IMR-90 (cell line): ENCODE measurements around the gene CDH12. TPM values are rescaled to one million over a fixed set of nuclear protein-coding genes. Genes with fewer than 3 reads are reported as not detected.
A peak's percentile ranks its signal among the peaks of the same experiment; 100 is the strongest.

ENCODE experiments used
- ATAC-seq: fragments of 200-7000 bp; cut with Tn5 transposase; 2 replicates; pipeline ENCODE4 v1.9.1; 2020; ENCODE audit warnings: low read depth, mild to moderate bottlenecking, moderate library complexity
- BruUV-seq: library from RNA; stranded (reverse); fragments of 400-500 nt; replicated peaks from 2 replicates; lab custom pipeline; 2021; lab: Mats Ljungman, UMichigan
- CTCF ChIA-PET: fragments of 300-600 bp; formaldehyde crosslinking; extraction: SDS; loops from one replicate; lab custom pipeline; 2021; ENCODE audit warnings: antibody characterized with exemption; lab: Yijun Ruan, JAX
- POLR2A ChIA-PET: fragments of 300-600 bp; sonication (Branson Sonifier 250); formaldehyde crosslinking; loops from one replicate; lab custom pipeline; 2022; ENCODE audit warnings: antibody characterized with exemption; ENCODE audit not compliant: unreplicated experiment; lab: Charles Lee
- DNase-seq: peaks from one replicate; pipeline ENCODE4 v3.0.0; 2013
- H2AFZ ChIP-seq: replicated peaks from 2 replicates; pipeline ENCODE3; 2013; ENCODE audit warnings: low read length, mild to moderate bottlenecking; ENCODE audit not compliant: poor library complexity
- H2AK5ac ChIP-seq: 2 replicates; pipeline ENCODE4 v1.6.1; 2013; ENCODE audit warnings: low read depth, low read length, inconsistent platforms
- H2AK9ac ChIP-seq: replicated peaks from 2 replicates; pipeline ENCODE3; 2013; ENCODE audit warnings: mild to moderate bottlenecking, low read depth, low read length, moderate library complexity; ENCODE audit not compliant: poor library complexity
- H2BK120ac ChIP-seq: 2 replicates; pipeline ENCODE4 v1.6.1; 2013; ENCODE audit warnings: low read depth, low read length, inconsistent platforms
- H2BK15ac ChIP-seq: 3 replicates; pipeline ENCODE4 v1.6.1; 2013; ENCODE audit warnings: low read depth, low read length, inconsistent platforms
- H2BK20ac ChIP-seq: 2 replicates; pipeline ENCODE4 v1.6.1; 2013; ENCODE audit warnings: low read depth, mild to moderate bottlenecking, inconsistent platforms, low read length, moderate library complexity
- H2BK5ac ChIP-seq: 2 replicates; pipeline ENCODE4 v1.6.1; 2013; ENCODE audit warnings: mild to moderate bottlenecking, low read depth, low read length, inconsistent platforms; ENCODE audit not compliant: poor library complexity, severe bottlenecking
- H3K14ac ChIP-seq: replicated peaks from 2 replicates; pipeline ENCODE4 v1.6.1; 2013; ENCODE audit warnings: low read depth, low read length, inconsistent platforms
- H3K18ac ChIP-seq: 2 replicates; pipeline ENCODE4 v1.6.1; 2013; ENCODE audit warnings: low read depth, low read length, control low read depth
- H3K23ac ChIP-seq: 2 replicates; pipeline ENCODE4 v1.6.1; 2013; ENCODE audit warnings: low read depth, low read length, inconsistent platforms
- H3K27ac ChIP-seq: 2 replicates; pipeline ENCODE4 v1.5.1; 2013; ENCODE audit warnings: mild to moderate bottlenecking, control low read depth, low read length; ENCODE audit not compliant: insufficient read depth
- H3K27me3 ChIP-seq: 2 replicates; pipeline ENCODE4 v1.6.1; 2013; ENCODE audit warnings: low read length; ENCODE audit not compliant: control insufficient read depth, insufficient read depth
- H3K36me3 ChIP-seq: 2 replicates; pipeline ENCODE4 v1.6.1; 2013; ENCODE audit warnings: low read length, mixed read lengths; ENCODE audit not compliant: control insufficient read depth, insufficient read depth
- H3K4ac ChIP-seq: 2 replicates; pipeline ENCODE4 v1.6.1; 2013; ENCODE audit warnings: low read depth, low read length, inconsistent platforms
- H3K4me1 ChIP-seq: 2 replicates; pipeline ENCODE4 v1.6.1; 2013; ENCODE audit warnings: low read length, mixed read lengths; ENCODE audit not compliant: control insufficient read depth, insufficient read depth
- H3K4me2 ChIP-seq: 2 replicates; pipeline ENCODE4 v1.6.1; 2013; ENCODE audit warnings: low read depth, mild to moderate bottlenecking, control low read depth, low read length, moderate library complexity
- H3K4me3 ChIP-seq: 2 replicates; pipeline ENCODE4 v1.5.1; 2013; ENCODE audit warnings: low read depth, mild to moderate bottlenecking, control low read depth, low read length, moderate library complexity; ENCODE audit not compliant: insufficient read depth
- H3K56ac ChIP-seq: 2 replicates; pipeline ENCODE4 v1.6.1; 2013; ENCODE audit warnings: low read length, inconsistent platforms; ENCODE audit not compliant: insufficient read depth; ENCODE audit errors: extremely low read depth
- H3K79me1 ChIP-seq, 2 experiments: 2 replicates each; pipeline ENCODE4 v1.6.1; 2013; ENCODE audit warnings: low read length in 2 of 2, inconsistent platforms in 1 of 2, low read depth in 1 of 2
- H3K9ac ChIP-seq: 2 replicates; pipeline ENCODE4 v1.6.1; 2013; ENCODE audit warnings: low read depth, low read length, control low read depth
- H3K9me1 ChIP-seq: 2 replicates; pipeline ENCODE4 v1.6.1; 2013; ENCODE audit warnings: low read length, inconsistent platforms; ENCODE audit not compliant: insufficient read depth
- H3K9me3 ChIP-seq: 2 replicates; pipeline ENCODE4 v1.6.1; 2013; ENCODE audit warnings: low read length; ENCODE audit not compliant: control insufficient read depth, insufficient read depth
- H4K20me1 ChIP-seq: 2 replicates; pipeline ENCODE4 v1.6.1; 2013; ENCODE audit warnings: low read length, inconsistent platforms; ENCODE audit not compliant: insufficient read depth
- H4K5ac ChIP-seq: 2 replicates; pipeline ENCODE4 v1.6.1; 2013; ENCODE audit warnings: mild to moderate bottlenecking, low read depth, low read length, control low read depth
- H4K8ac ChIP-seq, 2 experiments: 2 replicates each; pipeline ENCODE4 v1.6.1; 2013; ENCODE audit warnings: low read depth in 2 of 2, low read length in 2 of 2, control low read depth in 1 of 2, inconsistent platforms in 1 of 2
- H4K91ac ChIP-seq: 2 replicates; pipeline ENCODE4 v1.6.1; 2013; ENCODE audit warnings: low read depth, low read length, inconsistent platforms; ENCODE audit not compliant: insufficient read depth
- MAFK ChIP-seq: IDR thresholded peaks from 2 replicates; pipeline ENCODE4 v1.6.1; 2012; ENCODE audit warnings: low read depth, low read length, improper control_type of control experiment
- POLR2A ChIP-seq: IDR thresholded peaks from 2 replicates; pipeline ENCODE4 v1.6.1; 2012; ENCODE audit warnings: mild to moderate bottlenecking, low read depth, low read length
- RFX5 ChIP-seq: IDR thresholded peaks from 2 replicates; pipeline ENCODE4 v1.8.0; 2012; ENCODE audit warnings: low read depth, mild to moderate bottlenecking, low read length, moderate library complexity
- WGBS, 2 experiments: methylation state at CpG; one replicate each; pipeline versions ENCODE4 v1.1.5 to v1.1.7; 2013; ENCODE audit warnings: missing lambda C conversion rate in 2 of 2; ENCODE audit not compliant: insufficient read length in 1 of 2; ENCODE audit errors: extremely low coverage in 2 of 2; 5-methylcytosine and 5-hydroxymethylcytosine counted together
- dilution Hi-C: fragments of 300-500 bp; cut with HindIII; formaldehyde crosslinking; loops from one replicate; pipeline ENCODE4 v1.14.3; 2018; ENCODE audit warnings: low sequenced_read_pairs; ENCODE audit not compliant: unreplicated experiment
- in situ Hi-C: fragments of 300-500 bp; cut with MboI; formaldehyde crosslinking; loops from 3 replicates; pipeline ENCODE4 v1.14.3; 2019; ENCODE audit warnings: low sequenced_read_pairs, inconsistent platforms, mixed read lengths
- intact Hi-C: fragments of 100-400 bp; cut with micrococcal nuclease; formaldehyde crosslinking; loops from 2 replicates; pipeline ENCODE4 v1.10.0; 2022
- polyA plus RNA-seq, 3 experiments: library from polyadenylated mRNA; depleted of rRNA; stranded (reverse); fragments of >200 nt; gene quantifications; 2 replicates each; pipeline ENCODE4 v1.2.3, GENCODE V29; 2012; ENCODE audit warnings: low replicate concordance in 1 of 3
- total RNA-seq: library from RNA; depleted of rRNA; stranded (reverse); fragments of >200 nt; gene quantifications from 2 replicates; pipeline ENCODE4 v1.2.3, GENCODE V29; 2012
- TF ChIP-seq, protein P1 (sequence below): fragments of 150-350 bp; IDR thresholded peaks from 2 replicates; pipeline ENCODE4 v1.6.1; 2016; ENCODE audit warnings: low read depth, mild to moderate bottlenecking, low read length, moderate library complexity, borderline replicate concordance

Gene CDH12
- total and polyA plus RNA-seq, 2 of the 4 experiments (the other 2 are of a cell fraction): not detected

DNA sequence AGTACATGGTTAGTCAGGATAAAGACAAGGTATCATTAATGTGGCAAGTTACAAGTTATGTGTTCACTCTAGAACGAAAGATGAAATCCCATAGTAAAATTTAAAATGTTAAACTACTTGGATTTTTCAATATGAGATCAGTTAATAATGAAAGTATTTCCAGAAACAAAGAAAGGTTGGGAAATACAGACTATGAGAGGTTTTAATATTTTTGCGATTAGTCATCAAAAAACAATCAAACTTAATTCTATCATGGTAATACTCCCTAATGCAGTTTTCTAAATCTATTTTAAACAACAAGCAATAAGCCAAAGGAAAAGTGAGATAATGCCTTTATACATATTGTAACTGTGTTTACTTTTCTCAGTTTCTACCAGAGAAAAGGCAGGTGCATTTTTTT lies 10.6 kb downstream of the CDH12 start:
- Histone ChIP-seq H3K36me3 (no peaks in the 10 kb centered on the region), H2AFZ (no peak overlapping the region), H3K4ac (no peak overlapping the region), H2BK15ac (no peak overlapping the region), H3K9me1 (no peaks in the 10 kb centered on the region), H2BK120ac (no peak overlapping the region), H3K14ac (no peak overlapping the region), H3K4me2 (no peak overlapping the region), H3K9ac (no peak overlapping the region), H3K56ac (no peak overlapping the region), H3K27me3 (no peaks in the 10 kb centered on the region), H3K4me3 (no peak overlapping the region), H2BK5ac (no peak overlapping the region), H2AK9ac (no peak overlapping the region), H3K79me1 (no peaks in the 10 kb centered on the region), H2AK5ac (no peak overlapping the region), H4K91ac (no peak overlapping the region), H3K9me3 (peaks cover 5% of the 10 kb centered on the region), H3K4me1 (no peaks in the 10 kb centered on the region), H3K23ac (no peak overlapping the region), H3K18ac (no peak overlapping the region), H4K5ac (no peak overlapping the region), H4K20me1 (no peaks in the 10 kb centered on the region), H3K27ac (no peak overlapping the region), H4K8ac (no peak overlapping the region), H2BK20ac (no peak overlapping the region)
- BruUV-seq: no TSS peak
- CTCF ChIA-PET: no interaction called here
- POLR2A ChIA-PET: no interaction called here
- in situ Hi-C loops (no loop called here), dilution Hi-C loops (no loop called here), intact Hi-C loops (no loop called here)
- ATAC-seq (no peak), DNase-seq (no peak)
- no CpG with 5 or more reads among the region's 2 CpGs for WGBS, 2 experiments
- TF ChIP-seq MAFK (peak; percentile 44), RFX5 (no peak), POLR2A (no peak)
- TF ChIP-seq, protein P1, sequence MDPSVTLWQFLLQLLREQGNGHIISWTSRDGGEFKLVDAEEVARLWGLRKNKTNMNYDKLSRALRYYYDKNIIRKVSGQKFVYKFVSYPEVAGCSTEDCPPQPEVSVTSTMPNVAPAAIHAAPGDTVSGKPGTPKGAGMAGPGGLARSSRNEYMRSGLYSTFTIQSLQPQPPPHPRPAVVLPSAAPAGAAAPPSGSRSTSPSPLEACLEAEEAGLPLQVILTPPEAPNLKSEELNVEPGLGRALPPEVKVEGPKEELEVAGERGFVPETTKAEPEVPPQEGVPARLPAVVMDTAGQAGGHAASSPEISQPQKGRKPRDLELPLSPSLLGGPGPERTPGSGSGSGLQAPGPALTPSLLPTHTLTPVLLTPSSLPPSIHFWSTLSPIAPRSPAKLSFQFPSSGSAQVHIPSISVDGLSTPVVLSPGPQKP: no peak
